NCI-H1105 treated with DMSO at 0.1 percent for 48 hours (cell line): ENCODE results near the gene SSTR3.
A peak's percentile ranks its signal among the peaks of the same experiment; 100 is the strongest.
"Not testable (repeated sequence)": the region's sequence is repeated elsewhere in the genome, so short reads cannot be mapped to it uniquely, and the experiment has no call there.

Experiments
- DNase-seq: peaks from one replicate; lab custom pipeline; 2025; lab: John Stamatoyannopoulos, UW

SSTR3 gene

DNA sequence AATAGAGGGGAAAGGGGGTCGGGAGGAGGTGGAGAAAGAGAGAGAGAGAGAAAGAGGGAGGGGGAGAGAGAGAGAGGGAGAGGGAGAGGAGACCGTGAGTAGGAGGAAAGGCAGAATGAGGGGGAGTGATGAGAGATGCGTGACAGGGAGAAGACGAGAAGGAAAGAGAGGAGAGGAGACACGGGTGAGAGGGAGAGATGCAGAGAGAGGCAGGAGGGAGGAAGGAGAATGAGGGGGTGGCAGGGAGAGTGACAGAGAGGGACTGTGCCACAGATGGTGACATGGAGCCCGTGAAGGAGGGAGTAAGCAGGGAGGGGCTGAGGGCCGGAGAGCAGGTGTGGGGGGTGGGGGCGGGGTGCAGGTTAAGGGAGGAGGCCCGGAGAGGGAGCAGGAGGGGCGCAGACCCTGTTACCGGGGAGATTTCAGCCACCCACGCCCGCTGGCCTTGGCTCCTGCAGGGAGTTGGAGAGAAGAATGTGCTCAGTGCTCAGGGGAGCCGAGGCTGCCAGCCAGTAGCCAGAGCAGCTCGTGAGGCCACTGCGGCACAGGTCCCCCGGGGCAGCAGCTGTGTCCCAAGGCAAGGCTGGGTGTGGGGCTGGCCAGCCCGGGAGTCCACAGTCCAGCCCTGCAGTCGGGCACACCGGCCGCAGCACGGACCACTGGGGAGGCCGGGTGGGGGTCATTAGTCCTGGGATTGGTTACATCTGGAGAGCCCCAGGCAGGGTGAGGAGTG is at the start of gene SSTR3:
Gene SSTR3 (minus strand): TSS at position 304 of the 733 bp plus-strand sequence. CDS start 4,674 bp downstream, outside the sequence.
- DNase-seq: peak; percentile 23

DNA sequence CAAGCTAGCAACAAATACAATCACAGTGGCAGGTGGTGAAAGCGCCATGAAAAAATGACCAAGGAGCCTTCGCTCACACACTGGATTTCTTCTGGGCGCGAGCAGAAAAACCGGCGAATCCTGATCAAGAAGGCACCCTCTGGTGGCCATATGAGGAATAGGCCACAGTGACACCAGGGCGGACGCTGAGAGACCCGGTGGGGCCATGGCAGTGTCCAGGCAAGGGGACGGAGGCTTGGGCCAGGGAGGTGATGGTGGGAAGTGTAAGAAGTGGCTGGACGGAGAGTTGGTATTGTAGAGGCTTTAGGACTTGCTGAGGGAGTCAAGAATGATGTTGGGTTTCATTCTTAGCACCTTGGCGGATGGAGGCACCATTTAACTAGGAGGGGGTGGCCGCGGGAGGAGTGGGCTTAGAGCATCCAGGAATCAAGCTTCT is 48.6 kb upstream of the SSTR3 start:
- DNase-seq: peak; percentile 29

DNA sequence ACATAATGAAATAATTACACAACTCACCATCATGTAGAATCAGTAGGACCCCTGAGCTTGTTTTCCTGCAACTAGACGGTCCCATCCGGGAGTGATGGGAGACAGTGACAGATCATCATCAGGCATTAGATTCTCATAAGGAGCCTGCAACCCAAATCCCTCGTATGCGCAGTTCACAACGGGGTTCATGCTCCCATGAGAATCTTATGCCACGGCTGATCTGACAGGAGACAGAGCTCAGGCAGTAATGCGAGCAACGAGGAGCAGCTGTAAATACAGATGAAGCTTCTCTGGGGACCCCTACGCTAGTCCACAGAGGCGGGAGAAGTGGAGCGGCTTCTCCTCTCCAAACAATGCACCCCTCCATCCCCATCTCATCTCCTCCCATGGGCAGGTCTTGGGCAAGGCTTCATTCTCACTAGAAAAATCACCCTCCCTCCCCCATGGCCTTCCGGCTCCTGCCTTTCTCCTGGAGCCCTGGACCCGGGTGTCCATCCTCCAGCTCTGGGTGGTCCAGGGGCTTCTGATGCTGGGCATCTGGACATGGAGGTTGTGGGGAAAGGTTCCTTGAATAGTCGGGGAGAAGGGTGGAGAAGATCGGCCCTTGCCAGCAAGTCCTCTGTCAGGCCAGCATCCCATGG is 48.0 kb upstream of the SSTR3 start:
- DNase-seq: no peak

DNA sequence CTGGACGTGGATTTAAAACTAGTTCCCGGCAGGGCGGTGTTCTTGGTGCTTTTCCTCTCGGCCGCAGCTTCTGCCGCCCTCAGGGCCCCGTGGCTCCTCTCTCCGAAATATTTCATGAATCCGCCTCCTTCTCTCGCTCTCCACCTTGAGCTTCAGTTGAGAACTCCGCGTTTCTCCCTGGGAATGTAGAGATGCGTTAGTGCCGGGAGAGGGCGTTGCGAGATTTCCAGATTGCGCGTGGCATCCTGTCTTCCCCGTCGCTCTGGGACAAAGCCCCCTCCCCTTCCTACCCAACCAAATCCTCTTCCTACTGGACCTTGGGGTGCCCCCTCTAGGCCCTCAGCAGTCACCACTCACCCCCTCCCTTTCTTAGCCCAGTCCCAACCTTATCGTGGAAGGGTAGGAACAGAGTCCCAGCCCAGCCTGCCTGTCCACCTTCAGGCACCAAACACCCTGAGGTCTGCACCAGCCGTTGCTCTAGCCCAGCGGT is 47.3 kb upstream of the SSTR3 start:
- no peak for DNase-seq

DNA sequence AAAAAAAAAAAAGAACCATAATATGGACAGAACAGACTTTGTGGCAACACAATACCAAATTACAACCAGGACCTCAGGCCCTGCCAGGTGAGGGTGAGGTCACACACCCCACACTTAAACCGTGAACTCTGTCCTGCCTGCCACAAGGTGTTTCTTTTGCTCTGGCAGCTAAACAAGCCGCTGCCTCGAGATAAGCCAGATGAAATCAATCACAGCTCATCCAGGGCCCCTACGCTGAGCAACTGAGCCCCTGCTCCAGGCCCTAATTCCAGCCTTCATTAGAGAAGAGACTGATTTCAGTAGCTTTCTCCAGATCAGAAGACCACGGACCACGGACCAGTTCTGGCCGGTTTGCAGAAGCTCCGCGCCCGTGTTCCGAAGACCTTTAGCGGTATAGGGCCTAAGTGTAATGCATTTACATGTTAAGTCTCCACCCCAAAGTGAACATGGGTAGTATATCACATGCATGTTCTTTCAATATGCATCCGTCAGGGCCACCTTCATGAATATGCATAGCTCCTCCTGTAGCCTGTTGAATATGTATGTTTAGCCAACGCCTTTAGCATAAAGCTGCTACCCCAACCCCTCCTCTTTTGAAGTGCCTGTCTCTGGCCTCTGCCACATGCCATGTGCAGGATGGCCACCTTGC is 46.6 kb upstream of the SSTR3 start:
- no peak for DNase-seq

DNA sequence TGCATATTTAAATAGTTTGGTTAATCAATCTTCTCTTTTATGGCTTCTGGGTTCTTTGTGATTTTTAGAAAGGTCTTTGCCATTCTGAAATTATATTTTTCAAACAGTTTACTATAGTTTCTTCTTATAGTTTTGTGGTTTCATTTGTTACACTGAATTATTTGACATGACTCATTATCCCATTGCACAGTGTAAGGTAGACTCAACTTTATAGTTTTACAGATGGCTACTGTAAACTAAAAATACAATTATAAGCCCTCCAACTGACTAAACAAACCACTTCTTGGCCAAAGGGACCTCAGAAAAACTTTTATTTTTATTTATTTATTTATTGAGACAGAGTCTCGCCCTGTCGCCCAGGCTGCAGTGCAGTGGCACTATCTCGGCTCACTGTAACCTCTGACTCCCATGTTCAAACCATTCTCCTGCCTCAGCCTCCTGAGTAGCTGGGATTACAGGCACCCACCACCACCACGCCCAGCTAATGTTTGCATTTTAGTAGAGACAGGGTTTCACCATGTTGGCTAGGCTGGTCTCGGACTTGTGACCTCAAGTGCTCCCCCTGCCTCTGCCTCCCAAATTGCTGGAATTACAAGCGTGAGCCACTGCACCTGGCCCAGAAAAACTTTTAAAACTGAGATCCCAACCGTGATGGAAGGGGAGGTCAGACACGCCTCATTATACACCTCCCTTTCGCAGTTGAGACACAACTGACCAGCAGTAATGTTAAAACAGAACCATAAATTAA is 45.9 kb upstream of the SSTR3 start:
- no peak for DNase-seq

DNA sequence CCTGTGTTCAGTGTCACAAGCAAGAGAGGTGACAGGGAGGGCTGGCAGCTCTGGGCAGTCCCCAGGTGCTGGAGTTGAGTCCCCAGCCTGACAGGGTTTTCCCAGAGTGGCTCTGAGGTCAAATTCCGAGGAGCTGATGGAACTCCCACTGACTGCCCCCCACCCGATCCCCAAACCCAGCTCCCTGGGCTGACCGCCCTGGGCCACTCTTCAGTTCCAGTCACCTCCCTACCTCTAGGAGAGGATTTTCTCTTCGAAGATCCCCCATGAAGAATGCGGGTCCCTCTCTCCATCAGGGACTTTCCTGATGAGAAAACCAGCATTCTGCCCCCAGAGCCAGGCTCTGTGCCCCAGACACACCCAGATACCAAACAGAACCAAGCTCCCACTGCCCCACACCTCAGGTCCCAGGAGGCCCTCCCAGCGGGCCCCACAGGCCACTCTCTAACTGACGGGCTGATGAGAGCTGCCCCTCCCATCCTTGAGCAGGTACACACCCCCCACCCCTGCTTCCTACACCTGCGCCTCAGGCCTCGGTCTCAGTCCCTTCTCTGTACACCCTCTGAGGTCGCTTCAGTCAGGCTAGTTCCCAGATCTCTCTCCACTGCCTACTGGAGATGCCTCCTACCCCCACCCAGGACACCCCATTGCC is 43.9 kb upstream of the SSTR3 start:
- no peak for DNase-seq

DNA sequence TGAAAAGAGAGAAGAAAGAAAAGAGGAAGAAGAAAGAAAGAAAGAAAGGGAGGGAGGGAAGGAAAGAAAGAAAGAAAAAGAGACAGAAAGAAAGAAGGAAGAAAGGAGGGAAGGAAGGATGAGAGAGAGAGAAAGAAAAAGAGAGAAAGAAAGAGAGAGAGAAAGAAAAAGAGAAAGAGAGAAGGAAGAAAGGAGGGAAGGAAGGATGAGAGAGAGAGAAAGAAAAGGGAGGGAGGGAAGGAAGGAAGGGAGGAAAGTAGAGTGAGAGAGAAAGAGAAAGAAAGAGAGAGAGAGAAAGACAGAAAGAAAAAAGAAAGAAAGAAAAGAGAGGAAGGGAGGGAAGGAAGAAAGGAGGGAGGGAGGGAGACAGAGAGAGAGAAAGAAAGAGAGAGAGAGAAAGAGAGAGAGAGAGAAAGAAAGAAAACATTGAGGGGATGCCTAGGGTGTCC is 43.3 kb upstream of the SSTR3 start:
- no peak for DNase-seq

DNA sequence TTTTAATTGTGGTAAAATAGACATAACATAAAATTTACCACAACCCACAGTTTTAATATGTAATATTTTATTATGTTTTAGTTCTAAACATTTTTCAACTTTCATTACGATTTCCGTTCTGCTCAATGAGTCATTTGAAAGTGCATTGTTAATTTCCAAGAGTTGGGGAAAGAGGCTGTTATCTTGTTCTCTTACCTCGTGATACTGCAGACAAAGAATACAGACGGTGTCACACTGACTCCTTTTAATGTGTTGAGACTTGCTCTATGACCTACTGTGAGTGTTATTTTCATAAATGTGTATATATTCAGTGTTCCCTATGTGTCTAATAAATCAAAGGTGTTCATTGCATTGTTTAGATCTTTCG is 42.6 kb upstream of the SSTR3 start:
- no peak for DNase-seq

DNA sequence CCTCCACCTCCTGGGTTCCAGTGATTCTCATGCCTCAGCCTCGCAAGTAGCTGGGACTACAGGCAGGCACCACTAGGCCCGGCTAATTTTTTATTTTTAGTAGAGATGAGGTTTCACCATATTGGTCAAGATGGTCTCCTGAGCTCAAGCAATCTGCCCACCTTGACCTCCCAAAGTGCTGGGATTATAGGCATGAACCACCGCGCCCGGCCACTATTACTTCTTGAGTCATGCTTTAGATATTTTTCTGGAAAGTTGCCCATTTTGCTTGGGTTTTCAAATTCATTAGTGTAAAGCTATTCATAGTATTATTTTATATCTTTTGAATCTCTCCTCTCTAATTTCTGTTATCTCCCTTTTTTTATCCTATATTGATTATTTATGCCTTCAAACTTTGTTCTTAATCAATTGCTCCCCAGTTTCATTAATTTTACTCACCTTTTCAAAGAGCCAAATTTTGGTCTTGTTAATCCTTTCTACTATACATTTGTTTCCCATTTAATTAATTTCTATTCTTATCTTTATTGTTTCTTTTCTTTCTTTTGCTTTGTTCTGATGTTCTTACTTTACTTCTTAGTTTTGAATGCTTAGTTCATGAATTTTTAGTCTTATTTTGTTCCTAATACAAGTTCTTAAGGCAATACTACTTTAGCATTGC is 42.1 kb upstream of the SSTR3 start:
- no peak for DNase-seq

DNA sequence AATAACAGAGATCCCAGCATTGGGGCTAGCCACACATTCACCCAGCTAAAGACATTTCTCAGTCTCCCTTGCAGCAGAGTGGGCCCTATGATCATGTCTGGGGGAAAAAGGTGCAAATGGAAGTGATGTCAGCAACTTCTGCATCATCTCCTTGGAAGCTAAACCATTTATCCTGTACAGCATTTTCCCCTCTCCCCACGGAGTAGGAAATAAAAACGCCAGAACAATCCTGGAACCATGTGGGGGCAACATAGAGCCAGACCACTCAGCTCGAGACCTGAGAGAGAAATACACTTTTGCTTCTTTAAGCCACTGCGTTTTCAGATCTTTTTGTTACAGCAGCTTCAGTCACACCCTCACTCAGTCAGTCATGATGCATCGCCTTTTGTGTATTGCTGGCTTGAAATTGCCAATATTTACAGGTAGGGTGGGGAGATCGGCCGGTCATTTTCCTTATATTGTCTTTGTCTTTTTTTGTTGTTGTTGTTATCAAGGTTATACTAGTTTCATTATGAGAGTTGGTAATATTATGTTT is 40.9 kb upstream of the SSTR3 start:
- DNase-seq: no peak

DNA sequence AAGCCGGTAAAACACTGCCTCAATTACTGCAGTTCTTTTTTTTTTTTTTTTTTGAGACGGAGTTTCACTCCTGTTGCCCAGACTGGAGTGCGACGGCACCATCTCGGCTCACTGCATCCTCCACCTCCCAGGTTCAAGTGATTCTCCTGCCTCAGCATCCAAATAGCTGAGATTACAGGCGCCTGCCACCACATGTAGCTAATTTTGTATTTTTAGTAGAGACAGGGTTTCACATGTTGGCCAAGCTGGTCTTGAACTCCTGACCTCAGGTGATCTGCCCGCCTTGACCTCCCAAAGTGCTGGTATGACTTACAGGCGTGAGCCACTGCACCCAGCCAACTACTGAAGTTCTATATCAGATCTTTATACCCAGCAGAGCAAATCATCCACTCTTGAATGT is 39.6 kb upstream of the SSTR3 start:
- DNase-seq: not testable (repeated sequence)

DNA sequence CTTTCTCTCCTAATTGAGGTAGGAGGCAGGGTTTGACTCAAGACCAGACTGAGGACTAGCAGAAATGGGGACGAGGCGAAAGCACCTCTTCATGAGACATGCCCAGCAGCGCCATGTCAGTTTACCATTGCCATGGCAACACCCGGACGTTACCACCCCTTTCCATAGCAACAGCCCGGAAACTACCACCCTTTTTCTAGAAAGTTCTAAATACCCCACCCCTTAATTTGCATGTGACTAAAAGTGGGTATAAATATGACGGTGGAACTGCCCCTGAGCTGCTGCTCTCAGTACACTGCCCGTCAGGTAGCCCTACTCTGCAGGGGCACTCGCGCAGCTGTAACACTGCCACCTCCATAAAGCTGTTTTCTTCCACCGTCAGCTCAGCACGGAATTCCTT is 37.7 kb upstream of the SSTR3 start:
- DNase-seq: no peak

DNA sequence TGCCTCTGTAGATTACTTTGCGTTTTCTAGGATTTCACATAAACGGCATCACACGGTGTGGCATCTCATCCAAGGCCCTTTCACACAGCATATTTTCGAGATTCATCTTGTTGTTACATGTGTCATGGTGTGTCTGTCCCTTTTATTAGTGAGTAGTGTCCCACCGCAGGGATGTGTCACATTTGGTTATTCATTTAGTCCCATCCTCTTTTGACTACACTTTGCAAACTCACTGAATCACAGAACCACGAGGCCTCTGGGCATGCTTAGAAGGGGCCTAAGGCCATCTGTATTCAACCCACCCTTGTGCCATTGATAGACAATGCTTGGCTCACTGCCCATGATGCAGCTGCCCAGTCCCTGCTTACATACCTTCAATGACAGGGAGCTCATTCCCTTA is 36.0 kb upstream of the SSTR3 start:
- no peak for DNase-seq

DNA sequence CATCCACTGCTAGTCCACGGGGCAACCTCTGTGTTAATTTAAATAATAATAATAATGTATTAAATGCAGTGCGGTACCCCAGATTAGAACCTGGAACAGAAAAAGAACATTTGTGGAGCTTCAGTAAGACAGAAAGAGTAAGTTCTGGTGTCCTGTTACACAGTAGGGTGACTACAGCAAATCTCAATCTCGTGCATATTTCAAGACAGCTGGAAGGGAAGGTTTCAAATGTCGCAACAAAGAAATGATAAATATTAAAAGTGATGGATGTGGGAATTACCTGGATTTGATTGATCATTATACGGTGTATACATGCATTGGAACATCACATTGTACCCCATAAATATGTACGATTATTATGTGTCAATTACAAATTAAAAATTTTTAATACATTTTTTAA is 33.5 kb upstream of the SSTR3 start:
- DNase-seq: no peak

DNA sequence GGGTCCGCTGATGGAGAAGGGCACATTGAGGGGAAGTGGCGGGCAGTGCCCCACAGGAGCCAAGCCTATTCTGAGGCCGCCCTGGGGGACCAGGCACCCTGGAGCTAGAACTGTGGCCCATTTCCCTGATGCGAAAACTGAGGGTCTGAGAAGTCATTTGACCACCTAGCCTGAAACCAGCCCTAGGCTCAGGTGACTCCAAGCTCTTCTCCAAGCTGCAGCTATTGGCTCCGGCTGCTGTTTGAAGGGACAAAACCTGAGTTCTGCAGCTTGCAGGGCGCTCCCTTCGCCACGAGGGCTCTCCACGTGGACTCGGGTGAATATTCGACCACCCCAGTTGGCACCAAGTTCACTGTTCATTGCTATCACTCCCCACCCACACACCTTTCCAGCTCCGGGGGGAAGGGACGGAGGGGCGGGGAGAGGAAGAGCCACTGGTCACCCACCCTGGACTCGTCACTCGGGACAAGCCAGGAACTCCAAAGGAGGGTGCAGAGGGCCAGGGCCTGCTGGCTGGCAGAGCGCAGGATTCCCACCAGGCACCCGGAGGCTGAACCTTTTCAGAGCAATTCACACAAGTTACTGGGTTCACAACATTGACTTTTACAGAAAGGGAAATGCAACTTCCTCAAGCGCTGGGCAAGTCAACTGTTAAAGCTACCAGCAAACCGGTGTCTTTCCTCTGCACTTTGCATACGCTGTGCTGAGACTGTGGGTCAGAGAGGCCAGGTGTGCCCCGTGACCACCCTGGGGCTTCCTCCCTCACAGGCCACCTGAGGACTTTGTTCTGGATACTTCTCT is 32.8 kb upstream of the SSTR3 start:
- no peak for DNase-seq

DNA sequence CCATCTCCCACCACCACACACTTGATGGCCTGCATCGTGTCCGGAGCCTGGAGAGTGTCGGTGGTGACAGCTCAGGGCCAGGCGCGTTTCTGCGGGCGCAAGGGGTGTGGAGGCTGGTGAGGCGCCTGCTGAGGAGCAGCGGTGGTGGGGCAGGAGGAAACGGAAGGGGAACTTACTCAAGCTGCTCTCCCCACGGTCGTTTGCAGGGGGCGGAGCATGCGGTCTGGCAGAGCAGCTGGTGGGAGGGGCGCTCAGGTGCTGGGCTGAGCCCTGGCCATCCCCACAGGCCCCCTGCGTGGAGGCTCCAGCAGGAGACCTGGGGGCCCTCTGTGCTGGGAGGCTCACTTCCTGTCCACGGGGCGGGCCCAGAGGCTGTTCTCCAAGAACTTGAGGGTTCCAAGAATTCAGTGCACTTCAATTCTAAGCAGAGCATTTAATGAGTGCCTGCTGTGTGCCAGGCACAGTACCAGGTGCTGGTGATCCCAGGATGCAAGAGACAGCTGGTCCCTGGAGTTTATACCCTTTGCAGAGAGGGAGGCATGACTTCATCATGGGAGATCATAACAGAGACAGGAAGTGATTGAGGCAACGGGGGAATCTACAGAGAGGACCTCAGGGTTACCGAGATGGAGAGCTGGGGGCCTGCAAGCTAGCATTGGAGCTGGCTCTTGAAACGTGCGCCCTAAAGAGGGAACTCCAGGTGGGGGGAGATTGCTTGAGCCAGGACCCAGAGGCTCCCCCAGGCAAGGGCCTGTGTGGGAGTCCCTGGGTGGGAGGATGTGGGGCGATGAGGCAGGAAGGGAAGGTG is 32.0 kb upstream of the SSTR3 start, which contains the start of gene RAC2:
Gene RAC2 (minus strand): TSS at position 156 of the 808 bp plus-strand sequence. CDS start 121 bp downstream, at position 35.
- no peak for DNase-seq

DNA sequence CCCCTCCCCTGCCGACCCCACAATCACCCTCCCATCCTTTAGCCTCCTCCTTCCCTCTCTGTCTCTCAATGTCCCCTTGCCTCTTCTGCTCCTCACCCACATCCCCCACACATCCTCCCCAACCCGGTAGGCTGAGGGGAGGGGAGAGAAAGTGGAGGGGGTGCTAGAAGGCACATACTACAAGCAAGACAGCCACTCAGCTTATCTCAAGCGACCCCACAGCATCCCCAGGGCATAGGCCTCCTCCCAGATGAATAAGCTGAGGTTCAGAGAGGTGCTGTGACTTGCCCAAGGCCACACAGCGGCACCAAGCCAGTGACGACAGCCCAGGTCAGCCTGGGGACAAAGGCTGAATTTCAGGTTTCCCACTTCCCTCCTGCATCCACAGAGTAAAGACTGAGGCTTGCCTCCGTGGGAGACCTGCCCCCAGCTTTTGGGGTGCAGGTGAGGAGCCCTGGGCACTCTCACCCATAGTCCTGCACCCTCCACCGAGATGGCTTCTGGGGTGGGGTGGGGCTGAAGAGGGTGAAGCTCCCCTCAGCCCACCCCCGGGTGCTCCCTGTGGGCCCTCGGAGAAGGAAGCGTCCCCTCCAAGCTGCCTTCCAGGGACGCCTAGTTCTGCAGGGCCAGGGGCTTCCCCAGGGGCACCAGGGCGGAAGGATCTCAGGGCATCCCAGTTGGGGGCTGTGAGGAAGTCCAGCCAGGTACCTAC is 31.3 kb upstream of the SSTR3 start:
- DNase-seq: no peak
